Lower leg skin (tissue), 4 donors: ENCODE results near the gene GRID2. TPM values are rescaled to one million over a fixed set of nuclear protein-coding genes. Genes with fewer than 3 reads are reported as not detected.

ENCODE experiments used
- DNase-seq, 2 donors: peaks; one replicate each; pipeline ENCODE4 v3.0.0-alpha.2; 2019; ENCODE audit warnings: low spot score in 2 of 2
- H3K4me3 ChIP-seq: fragments of 200-600 bp; sonication (generic); 2 replicates; pipeline ENCODE4 v1.5.1; 2017; ENCODE audit warnings: mild to moderate bottlenecking, low read depth; ENCODE audit not compliant: poor library complexity, severe bottlenecking
- POLR2A ChIP-seq, 2 donors: fragments of 450-650 bp; IDR thresholded peaks; one replicate each; pipeline ENCODE4 v1.6.1; 2016 to 2017; ENCODE audit warnings: antibody characterized with exemption in 2 of 2, mild to moderate bottlenecking in 1 of 2, moderate library complexity in 1 of 2
- WGBS, 2 donors: methylation state at CpG; one replicate each; pipeline ENCODE4 v1.1.5; 2018; 5-methylcytosine and 5-hydroxymethylcytosine counted together
- intact Hi-C: fragments of 100-400 bp; cut with DNase I; formaldehyde crosslinking; loops from one replicate; pipeline ENCODE4 v1.15.0; 2023; ENCODE audit warnings: low total_unique reads
- total RNA-seq, 4 donors: library from RNA; depleted of rRNA; stranded (reverse); fragments of >200 nt; gene quantifications; one replicate each; pipeline ENCODE4 v1.1.0, GENCODE V29; 2016
- TF ChIP-seq, protein P1 (sequence below), 3 donors: fragments of 450-650 bp; IDR thresholded peaks; one replicate each; pipeline ENCODE4 v1.5.1; 2016; ENCODE audit warnings: antibody characterized with exemption in 3 of 3, mild to moderate bottlenecking in 3 of 3, moderate library complexity in 2 of 3

Gene GRID2
- total RNA-seq, 4 donors from 2014 or later = not detected

DNA sequence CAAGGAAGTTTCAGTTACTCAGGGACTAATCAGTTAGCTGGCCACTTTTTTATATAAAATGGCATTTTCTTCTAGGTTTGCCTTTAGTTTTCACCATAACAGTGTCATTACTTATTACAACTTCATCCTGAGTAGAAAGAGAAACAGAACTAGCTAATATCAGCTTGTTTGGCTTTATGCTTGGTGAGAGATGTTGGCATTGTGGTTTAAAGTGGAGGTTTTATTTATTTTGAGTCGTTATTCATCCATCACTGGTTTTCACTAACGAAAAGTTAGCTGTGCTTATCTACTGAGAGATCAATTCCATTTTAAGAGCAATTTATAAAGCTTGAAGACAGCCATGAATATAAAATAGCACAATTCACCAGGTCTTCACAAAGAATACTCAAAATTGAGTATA, 714.5 kb downstream of the GRID2 start:
- TF ChIP-seq, protein P1, sequence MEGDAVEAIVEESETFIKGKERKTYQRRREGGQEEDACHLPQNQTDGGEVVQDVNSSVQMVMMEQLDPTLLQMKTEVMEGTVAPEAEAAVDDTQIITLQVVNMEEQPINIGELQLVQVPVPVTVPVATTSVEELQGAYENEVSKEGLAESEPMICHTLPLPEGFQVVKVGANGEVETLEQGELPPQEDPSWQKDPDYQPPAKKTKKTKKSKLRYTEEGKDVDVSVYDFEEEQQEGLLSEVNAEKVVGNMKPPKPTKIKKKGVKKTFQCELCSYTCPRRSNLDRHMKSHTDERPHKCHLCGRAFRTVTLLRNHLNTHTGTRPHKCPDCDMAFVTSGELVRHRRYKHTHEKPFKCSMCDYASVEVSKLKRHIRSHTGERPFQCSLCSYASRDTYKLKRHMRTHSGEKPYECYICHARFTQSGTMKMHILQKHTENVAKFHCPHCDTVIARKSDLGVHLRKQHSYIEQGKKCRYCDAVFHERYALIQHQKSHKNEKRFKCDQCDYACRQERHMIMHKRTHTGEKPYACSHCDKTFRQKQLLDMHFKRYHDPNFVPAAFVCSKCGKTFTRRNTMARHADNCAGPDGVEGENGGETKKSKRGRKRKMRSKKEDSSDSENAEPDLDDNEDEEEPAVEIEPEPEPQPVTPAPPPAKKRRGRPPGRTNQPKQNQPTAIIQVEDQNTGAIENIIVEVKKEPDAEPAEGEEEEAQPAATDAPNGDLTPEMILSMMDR (IDR thresholded peaks at IDR 0.05) = no peak
- no peak for TF ChIP-seq POLR2A (IDR thresholded peaks at IDR 0.05)
- H3K4me3 ChIP-seq = no peak overlapping the region
- DNase-seq = no peak
- 45 to 55% methylated on average over 2 of the region's 2 CpGs for WGBS, 2 donors
- intact Hi-C loops = no loop called here

DNA sequence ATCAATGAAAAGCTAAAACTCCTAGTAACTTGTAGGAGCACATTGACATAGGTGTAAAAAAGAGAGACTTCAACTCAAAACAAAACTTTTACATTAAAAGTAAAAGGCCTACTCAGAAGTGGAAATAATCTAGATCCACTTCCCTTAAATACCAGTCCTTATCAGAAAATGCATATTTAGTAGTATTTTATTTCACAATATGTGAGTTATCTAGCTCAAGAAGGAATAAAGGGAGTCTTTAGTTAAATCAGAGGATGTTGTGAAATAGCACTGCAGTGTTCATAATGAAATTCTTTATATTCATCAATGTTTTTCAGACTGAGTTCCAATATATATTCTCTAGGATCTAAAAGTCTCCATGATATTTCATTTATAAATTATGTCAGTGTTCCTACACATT, 715.0 kb downstream of the GRID2 start:
- DNase-seq = no peak
- TF ChIP-seq, protein P1 (IDR thresholded peaks at IDR 0.05) = no peak
- no peak for TF ChIP-seq POLR2A (IDR thresholded peaks at IDR 0.05)
- intact Hi-C loops = no loop called here
- H3K4me3 ChIP-seq = no peak overlapping the region

DNA sequence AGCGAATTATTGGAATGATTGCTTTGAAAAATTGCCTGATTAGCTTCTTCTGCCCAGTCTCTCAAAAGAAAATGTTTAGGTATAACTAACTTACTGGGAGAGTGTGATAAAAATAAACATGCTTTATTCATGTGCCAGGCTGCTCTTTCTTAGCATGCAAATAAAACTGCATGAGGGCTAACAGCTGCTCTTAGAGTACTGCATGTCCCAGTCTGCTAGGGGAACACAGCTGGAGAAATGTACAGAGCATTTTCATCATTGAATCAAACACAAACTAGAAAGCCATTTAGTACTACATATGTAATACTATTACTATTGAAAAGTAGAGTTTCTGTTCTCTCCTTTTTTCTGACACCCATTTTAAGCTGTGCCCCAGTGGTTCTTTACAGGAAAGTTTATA, 726.0 kb downstream of the GRID2 start:
- TF ChIP-seq, protein P1 (IDR thresholded peaks at IDR 0.05) = no peak
- TF ChIP-seq POLR2A (IDR thresholded peaks at IDR 0.05) = no peak
- no peak for DNase-seq
- H3K4me3 ChIP-seq = no peak overlapping the region
- intact Hi-C loops = no loop called here
- 95 to 98% methylated on average over 1 of the region's 1 CpG for WGBS, 2 donors

DNA sequence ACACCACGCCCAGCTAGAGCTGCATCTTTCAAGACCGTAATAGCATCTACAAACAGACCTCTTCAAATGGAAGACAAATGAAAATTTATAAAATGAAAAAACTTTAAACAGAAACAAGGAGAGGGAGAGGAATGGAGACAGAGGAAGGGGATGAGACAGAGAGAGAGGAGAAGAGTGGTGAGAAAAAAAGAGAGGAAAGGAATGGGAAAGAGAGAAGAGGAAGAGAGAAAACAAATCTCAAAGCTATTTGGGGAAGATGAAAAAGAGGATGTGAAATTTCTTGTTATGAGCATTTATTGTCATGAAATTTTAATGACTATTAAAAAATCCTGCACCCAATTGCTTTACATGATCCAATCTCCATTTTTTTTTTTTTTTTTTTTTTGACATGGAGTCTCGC, 726.9 kb downstream of the GRID2 start:
- intact Hi-C loops = no loop called here
- no peak for DNase-seq
- TF ChIP-seq POLR2A (IDR thresholded peaks at IDR 0.05) = no peak
- TF ChIP-seq, protein P1 (IDR thresholded peaks at IDR 0.05) = no peak
- H3K4me3 ChIP-seq = no peak overlapping the region
- WGBS, 2 donors = 92 to 95% methylated on average over 3 of the region's 3 CpGs

DNA sequence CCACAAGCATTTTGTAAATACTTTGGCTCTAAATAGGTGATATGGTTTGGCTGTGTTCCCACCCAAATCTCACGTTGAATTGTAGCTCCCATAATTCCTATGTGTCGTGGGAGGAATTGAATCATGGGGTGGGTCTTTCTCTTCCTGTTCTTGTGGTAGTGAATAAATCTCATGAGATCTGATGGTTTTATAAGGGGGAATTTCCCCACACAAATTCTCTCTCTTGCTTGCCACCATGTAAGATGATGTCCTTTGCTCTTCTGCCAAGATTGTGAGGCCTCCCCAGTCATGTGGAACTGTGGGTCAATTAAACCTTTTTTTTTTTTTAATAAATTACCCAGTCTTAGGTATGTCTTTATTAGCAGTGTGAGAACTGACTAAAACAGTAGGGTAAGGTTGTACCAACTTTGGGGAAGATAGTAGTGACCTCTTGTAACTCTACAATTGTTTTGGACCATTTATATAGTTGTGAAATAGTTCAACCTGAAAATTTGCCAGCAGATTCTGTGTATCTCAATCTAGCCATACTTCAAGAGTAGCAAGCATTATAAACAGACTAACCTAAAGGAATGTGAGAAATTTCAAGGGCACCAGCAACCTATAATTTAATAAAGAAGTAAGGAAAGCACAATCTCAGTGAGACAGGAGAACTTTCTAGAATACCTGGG, 727.8 kb downstream of the GRID2 start:
- WGBS, 2 donors = 52 to 68% methylated on average over 2 of the region's 2 CpGs
- no peak for TF ChIP-seq POLR2A (IDR thresholded peaks at IDR 0.05)
- H3K4me3 ChIP-seq = no peak overlapping the region
- DNase-seq = no peak
- intact Hi-C loops = no loop called here

DNA sequence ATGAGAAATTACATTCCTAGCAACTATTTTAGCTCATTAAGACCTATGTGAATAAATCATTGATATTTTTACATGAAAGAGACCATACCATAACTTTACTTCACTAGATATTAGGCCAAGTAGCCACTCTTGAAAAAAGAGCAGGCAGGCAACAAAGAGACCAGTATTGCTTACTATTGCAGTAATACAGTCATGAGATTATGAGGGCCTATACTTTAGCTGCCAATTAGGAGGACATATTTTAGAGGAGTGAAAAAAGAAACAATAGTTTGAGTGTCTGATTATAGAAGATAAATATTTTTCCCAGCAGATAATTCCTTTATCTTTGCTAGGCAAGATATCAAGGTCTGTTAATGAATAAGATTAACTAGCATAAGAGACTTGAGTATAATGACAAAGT, 739.0 kb downstream of the GRID2 start:
- no peak overlapping the region for H3K4me3 ChIP-seq
- no peak for TF ChIP-seq POLR2A (IDR thresholded peaks at IDR 0.05)
- TF ChIP-seq, protein P1 (IDR thresholded peaks at IDR 0.05) = no peak
- no peak for DNase-seq
- intact Hi-C loops = no loop called here
